ENCODE measurements around the gene KLHL22.
"Not testable (repeated sequence)": the region's sequence is repeated elsewhere in the genome, so short reads cannot be mapped to it uniquely, and the experiment has no call there.

KLHL22 gene, protein sequence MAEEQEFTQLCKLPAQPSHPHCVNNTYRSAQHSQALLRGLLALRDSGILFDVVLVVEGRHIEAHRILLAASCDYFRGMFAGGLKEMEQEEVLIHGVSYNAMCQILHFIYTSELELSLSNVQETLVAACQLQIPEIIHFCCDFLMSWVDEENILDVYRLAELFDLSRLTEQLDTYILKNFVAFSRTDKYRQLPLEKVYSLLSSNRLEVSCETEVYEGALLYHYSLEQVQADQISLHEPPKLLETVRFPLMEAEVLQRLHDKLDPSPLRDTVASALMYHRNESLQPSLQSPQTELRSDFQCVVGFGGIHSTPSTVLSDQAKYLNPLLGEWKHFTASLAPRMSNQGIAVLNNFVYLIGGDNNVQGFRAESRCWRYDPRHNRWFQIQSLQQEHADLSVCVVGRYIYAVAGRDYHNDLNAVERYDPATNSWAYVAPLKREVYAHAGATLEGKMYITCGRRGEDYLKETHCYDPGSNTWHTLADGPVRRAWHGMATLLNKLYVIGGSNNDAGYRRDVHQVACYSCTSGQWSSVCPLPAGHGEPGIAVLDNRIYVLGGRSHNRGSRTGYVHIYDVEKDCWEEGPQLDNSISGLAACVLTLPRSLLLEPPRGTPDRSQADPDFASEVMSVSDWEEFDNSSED

DNA sequence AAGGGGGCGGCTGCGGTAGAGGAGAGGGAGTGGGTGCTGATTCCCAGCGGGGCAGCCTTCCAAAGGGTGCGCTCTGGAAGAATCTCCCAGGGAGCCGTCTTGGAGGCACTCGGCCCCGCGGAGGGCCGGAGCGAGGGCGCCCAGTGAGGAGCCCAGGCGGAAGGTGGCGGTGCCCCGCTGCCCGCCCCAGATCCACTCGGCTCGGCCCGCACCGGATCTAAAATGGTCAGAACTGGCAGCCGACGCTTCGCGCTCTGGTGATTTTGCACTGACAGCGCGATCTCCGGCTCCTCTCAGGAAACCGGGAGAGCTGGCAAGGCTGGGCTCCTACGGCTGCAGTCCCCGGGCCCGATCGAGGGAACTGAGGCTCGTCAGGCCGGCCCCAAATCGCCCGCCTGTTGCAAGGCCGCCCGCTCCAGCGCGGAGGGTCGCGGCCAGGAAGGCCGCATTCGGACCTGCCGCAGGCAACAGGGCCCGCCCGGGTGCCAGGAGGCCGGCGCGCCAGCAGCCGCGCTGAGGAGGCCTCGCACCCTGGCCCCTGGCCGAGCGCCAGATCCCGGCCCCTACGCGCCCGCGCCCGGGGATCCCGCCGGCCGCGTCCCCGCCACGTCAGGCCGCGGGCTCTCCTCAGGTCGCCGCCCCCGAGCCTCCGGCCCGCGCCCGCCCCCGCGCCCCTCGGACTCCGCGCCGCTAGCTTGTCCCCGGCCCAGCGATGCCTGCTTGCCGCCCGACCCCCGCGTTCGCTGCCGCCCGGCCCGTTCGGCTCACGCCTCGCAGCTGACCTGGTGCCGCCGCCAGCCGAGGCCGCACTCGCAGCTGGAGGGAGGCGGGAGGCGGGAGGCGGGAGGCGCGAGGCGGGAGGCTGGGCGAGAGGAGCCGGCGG is at the start of gene KLHL22:
KLHL22 (minus strand) TSS at position 818 of the 883 bp plus-strand sequence. CDS start 6,584 bp downstream, outside the sequence.
- no peak for DNase-seq

DNA sequence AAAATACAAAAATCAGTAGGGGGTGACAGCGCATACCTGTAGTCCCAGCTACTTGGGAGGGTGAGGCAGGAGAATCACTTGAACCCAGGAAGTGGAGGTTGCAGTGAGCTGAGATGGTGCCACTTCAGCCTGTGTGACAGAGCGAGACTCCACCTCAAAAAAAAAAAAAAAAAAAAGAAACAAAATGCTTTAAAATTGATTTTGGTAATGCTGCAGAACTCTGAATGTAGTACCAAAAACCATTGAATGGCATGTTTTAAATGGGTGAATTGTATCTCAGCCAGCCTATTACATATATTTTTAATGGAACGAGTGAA is 49.7 kb upstream of the KLHL22 start:
- DNase-seq, result not testable (repeated sequence)

DNA sequence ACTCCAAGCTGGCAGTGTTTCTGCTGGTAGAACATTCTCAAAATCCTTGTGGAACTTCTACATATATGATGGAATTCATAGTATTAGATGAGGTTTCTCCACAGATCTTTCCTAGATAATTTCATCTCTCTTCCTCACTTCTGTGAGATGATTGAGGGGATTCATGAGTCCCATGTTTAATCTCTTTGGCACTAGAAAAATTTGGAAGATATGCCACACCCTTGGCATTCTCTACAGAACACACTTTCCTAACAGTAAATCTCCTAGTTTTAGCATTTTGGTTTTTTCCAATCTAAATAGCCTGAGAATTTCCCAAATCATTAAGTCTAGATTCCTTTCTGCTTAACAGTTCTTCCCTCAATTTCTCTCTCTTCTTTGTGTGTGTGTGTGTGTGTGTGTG is 47.1 kb upstream of the KLHL22 start:
- DNase-seq, result no peak

DNA sequence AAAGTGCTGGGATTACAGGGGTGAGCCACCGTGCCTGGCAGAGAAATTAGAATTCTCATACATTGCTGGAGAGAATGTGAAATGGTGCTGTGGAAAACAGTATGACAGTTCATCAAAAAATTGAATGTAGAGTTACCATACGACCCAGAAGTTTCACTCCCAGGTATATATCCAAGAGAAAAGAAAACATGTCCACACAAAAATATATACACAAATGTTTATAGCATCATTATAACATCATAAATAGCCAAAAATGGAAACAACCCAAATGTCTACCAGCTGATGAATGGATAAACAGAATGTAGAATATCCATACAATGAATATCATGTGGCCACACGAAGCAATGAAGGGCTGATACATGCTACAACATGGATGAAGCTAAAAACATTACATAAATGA is 46.5 kb upstream of the KLHL22 start:
- no peak for DNase-seq

DNA sequence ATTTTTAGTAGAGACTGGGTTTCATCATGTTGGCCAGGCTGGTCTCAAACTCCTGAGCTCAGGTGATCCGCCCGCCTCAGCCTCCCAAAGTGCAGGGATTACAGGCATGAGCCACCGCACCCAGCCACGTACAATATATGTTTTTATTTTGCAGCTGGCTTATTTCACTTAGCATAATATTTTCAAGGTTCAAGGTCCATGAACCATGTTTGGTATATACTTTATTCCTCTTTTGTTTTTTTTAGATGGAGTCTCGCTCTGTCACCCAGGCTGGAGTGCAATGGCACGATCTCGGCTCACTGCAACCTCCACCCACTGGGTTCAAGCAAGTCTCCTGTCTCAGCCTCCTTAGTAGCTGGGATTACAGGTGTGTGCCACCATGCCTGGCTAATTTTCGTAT is 43.3 kb upstream of the KLHL22 start:
- not testable (repeated sequence) for DNase-seq

DNA sequence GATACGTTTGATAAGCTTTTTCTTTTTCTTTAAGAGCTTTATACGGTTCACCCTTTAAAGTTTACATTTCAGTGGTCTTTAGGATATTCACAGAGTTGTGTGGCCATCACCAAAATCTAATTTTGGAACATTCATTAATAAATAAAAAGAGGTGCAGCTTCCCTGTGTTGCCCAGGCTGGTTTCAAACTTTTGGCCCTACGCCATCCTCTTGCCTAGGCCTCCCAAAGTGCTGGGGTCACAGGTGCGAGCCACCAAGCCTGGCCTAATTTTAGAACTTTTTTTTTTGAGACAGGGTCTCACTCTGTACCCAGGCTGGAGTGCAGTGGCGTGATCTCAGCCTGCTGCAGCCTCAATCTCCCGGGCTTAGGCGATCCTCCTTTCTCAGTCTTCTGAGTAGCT is 42.4 kb upstream of the KLHL22 start:
- no peak for DNase-seq

DNA sequence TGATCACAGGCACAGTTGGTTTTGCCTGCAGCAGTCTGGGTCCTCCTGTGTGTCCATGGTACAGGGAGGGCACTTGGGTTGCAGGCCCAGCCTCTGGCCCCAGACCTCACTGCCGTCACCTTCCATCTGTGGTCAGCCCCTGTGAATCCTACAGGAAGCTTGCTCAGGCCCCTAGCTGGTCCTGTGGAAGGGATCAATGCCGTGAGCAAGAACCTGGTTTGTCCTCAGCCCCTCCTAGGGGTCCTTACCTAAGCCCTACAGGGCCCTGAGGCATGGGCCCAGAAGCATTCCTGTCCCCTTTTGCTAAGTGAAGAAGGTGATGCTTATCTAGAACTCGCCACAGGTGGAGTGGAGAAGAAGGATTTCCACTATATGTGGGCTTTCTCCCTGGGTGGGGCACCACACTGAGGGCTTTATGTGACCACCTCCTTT is 41.7 kb upstream of the KLHL22 start:
- no peak for DNase-seq

DNA sequence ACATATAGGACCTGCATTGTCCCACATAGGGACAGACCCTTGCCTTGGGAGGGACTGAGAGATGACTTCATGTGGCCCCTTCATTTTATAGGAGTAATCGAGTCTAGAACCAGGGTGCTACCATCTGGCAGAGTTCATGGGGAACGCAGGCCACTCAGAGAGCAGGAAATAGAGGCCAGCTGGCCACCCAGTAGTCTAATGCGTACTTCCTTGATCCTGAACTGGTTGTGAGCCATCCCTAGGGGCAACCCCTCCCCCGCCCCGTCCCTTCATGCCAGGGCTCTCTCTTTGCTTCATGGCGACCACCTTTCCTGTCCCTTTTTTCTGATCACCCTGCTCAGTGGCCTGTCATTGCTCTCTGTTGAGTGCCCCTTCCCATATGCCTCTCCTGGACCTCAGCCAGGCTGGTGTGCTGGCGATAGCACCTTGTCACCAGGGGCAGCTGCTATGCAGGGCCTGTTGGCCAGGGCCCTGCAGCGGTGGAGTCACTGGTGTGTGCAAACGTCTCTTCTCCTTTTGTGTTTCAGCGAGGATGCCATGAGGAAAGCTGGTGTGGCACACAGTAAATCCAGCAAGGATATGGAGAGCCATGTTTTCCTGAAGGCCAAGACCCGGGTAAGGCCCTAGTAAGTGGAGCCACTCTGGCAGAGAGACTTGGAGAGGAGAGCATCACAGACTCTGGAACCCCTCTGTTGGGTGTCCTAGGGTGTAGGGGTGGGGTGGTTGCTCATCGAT is 41.2 kb upstream of the KLHL22 start:
- no peak for DNase-seq

DNA sequence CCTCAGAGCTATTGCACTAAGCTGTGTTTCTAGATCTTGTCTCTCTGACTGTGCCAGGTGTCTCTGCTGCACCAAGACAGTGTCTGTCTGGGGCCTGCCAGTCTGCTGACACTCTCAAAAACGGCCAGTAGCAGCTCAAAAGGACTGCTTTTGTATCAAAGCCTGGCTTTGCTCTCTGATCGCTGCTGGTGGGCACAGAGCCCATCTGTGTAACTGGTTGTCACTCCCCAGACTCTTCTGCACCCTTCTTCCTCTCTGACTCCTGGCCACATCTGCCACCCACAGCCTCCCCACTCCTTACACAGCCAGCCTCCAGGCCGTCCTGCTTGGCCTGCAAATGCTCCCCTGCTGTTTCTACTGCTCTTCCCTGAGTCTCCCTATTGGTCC is 38.3 kb upstream of the KLHL22 start:
- DNase-seq, result no peak

DNA sequence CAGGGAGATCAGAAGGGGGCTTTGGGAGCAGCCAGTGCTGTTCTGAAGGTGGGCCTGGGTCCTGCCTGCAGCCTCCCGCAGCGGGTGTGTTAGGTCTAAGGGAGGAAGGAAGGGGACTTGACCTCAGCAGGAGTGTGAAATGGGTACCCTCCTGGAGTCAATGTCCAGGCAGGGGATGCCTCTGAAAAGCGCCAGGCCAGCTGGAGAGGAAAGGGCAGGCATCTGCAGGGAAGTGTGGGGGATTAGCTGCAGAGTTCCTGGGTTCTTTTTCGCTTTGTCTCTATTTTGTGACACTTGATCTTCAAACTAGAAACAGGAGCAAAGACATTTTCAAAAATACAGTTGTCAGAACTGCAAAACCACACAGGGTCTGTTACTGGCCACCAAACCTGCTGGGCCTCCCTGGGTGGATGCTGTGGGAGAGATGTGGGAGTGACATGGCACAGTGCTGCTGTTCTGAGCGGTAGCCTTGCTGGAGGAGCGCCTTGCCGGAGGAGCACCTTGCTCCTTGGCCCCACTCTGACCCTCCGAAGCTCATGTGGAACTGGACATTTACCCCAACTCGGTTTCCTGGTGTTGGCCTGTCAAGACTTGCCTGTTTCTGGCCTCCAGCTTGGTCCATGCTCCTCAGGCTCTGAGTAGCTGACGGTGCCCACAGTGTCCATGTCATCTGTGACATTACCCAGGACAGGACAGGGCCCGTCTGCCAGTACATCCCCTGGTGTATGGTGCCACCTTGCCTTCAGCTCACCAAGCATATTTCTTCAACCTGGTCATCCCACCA is 37.7 kb upstream of the KLHL22 start:
- DNase-seq, result no peak

DNA sequence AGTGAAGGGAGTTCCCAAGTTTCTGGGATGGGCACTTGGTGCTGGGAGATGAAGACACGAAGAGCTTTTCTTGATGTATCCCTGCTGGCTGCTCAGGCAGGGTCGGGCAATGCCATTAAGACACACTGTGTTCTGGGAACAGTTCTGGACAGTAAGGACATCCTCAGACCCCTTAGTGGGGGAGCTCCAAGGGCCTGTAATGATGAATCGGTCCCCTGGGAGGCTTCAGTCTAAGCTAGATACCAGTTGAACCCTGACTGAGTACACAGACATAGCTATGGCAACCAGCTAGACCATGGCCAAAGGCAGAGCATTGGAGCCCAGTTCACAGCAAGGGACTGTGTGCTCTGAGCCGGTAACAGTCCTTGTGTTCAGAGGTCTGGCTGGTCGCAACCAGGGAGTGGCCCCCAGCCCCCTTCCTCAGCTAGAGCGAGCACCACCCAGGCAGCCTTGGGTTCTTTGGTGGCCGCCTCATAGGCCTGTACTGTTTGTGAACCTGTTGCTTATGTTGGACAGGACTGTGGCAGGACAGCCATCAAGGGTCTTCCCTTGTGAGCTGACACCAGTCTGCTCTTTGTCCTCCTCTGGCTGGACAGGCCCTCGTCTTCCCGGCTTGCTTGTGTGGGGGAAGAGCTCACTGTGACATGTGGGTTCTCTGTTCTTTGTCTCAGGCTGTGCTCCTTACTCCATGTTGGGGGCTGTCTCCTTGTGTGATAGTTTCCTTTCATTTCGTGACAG is 36.8 kb upstream of the KLHL22 start:
- DNase-seq, result no peak

DNA sequence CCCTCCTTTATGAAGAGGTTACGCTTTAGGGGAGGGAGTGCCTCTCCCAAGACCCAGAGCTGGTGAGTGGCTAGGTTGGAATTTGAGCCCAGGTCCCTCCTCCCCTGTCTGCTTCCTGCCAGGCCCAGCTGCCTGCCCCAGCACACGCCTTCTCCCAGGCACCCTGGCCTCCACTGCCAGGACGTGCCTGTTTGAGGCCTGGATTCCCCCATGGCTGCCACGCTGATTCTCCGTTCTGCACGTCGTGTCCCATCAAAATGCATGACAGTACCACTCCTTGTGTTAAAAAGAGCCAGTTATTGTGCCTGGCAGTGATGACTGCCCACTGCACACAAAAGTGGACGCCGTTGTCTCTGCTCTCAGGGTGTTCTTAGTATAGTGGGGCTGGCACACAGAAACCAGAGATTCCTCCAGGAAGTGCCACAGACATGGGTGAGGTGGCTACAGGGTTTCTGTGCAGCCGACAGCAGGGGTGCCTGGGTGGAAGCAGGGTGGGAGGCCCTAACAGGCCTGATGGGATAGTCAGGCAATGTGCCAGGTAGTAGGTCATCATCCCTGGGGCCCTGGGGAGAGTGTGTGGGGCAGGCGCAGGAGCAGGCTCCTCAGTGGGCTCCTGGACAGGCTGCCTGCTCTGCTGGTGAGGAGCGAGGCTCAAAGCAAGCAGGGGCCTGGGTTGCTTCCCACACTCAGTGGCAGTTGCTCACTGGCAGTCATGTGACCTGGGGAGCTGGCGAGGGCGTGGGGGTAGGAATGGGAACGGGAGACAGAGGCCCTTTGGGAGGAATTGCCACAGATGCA is 36.0 kb upstream of the KLHL22 start:
- no peak for DNase-seq

DNA sequence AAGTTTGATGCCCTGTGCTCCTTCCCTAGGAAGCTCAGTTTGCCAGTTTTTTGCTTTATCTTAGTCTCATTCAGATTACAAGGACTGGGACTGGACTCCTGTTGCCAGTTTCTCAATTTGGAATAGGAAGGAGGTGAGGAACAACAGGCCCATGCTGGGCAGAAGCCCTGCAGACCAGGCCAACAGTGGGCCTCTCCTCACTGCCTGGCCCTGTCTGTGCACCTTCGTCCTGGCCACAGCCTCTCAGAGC is 35.5 kb upstream of the KLHL22 start:
- DNase-seq, result no peak

DNA sequence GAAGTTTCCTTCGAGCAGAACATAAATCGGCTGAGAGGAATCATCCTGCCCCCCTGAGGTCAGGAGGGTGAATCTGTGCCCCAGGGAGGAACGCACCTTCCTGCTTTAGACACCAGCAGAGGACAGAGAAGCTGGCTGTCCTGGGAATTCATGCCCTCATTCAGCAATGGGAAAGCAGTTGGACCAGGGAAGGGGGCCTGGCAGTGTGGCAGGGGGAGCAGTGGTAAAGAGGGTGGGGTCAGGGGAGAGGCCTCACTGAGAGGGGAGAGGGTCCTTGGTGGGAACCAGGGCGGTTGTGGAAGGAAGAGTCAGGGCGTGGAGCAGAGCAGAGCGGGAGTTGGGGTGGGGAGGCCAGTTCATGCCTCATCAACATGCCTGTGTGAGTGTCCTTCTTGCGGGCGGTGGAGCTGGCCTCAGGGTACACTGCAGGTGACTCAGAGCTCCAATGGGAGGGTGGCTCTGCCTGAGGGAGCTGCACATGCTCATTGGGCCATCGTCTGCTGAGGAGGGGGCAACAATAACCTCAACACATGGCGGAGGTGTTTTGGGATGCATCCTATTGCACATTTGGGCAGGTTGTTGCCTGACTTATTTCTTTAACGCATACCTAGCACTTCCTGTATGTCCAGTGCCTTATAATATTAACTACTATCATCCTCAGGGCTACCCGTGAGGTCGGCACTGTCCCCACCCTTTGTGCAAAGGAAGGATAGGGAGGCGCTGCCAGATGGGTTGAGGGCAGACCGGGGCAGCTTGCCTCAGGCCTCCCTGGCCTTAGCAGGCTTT is 35.0 kb upstream of the KLHL22 start:
- no peak for DNase-seq

DNA sequence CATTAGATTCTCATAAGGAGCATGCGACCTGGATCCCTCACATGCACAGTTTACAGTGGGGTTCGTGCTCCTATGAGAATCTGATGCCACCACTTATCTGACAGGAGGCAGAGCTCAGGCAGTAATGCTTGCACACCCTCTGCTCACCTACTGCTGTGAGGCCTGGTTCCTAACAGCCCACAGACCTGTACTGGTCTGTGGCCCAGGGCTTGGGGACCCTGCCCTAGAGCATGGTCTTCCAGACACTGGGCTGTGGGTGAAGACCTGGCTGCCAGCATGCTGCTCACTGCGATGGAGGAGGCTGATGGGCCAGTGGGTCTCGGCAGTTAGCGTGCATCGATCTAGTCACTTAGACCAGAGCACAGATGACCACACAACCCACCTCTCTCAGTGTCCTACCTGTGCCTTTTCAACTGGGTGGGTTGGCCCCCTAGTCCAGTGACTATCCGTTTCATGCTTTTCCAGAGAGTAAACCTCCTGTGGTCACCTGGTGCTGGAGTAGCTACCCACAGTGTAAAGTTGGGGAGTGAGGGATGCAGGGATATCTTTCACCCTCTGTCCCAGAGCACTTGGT is 32.9 kb upstream of the KLHL22 start:
- DNase-seq, result no peak

DNA sequence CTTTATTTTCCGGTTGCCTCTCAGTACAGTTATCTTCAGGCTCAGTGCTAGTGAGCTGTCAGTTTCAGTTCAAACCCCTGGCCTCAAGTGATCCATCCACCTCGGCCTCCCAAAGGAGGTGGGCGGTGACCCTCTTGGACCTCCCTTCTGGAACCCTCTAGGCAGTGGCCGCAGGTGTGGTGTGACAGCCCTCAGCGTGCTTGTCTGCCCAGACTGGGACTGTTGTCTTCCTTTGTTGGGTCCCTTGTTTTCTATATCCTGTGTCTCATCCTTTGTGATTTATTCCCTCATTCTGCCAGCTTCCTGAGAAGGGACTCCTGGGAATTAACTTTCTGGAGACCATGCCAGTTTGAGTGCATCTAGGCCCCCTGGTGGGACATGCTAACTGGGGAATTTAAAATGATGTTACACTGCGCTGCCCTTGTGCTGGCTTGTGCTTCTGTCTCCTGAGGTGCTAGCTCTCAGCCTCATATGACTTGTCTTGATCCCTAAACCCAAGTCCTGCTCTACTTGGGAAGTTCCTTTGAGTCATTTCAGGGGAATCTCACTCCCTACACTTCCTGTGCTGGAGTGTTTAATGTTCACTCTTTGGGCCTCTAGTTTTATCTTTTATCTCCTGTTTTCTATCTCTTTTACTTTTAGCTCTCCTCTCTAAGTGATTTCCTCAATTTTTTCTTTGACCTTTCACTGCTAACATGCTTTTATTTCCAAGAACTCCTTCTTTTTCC is 31.2 kb upstream of the KLHL22 start:
- DNase-seq, result no peak

DNA sequence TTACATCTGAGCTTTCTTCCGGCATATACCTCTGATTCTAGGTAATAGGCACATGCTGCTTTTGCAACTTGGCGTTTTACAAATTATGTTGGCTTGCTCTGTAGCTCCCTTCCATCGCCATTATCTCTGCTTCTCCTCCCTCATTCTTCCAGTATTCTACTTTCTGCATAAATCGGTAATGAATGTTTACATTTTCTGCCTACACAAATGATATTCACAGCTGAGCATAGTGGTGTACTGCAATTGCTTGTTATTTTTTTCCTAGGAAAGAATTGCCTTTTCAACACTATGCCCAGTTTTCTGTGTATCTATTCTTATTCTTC is 30.7 kb upstream of the KLHL22 start:
- DNase-seq, result no peak

DNA sequence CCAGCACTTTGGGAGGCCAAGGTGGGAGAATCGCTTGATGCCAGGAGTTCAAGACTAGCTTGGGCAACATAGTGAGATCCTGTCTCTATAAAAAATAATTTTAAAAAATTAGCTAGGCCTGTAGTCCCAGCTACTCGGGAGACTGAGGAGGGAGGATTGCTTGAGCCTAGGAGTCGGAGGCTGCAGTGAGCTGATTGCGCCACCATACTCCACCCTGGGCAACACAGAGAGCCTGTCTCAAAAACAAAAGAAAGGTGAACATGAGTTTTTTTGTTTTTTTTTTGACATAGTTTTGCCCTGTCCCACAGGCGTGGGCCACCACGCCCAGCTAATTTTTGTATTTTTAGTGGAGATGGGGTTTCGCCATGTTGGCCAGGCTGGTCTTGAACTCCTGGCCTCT is 29.5 kb upstream of the KLHL22 start:
- no peak for DNase-seq

DNA sequence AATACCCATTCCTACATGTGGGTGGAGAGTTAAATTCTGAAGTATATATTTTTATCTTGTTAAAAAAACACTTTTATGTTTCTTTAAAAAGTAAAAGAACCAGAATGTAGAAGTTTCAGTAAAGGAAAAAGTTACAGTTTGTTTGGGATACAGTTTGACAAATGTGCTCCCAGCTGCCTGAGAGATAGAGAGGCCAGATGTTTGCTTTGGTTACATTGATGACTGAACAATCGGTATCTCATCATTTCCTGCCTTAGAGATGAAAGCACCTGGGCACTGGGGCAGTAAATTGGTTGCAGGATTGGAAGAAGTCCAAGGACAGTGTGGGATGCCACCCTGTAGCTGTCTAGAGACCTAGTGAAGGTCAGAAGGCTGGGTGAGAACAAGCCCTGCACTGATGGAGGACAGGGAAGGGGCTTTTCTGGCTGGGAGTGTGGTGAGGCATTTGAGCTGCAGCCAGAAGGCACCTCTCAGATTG is 28.4 kb upstream of the KLHL22 start:
- DNase-seq, result no peak

All from NCI-H2107 (cell line).